ENCODE data around the gene TFB1M.
A peak's percentile ranks its signal among the peaks of the same experiment; 100 is the strongest.
"Not testable (repeated sequence)": the region's sequence is repeated elsewhere in the genome, so short reads cannot be mapped to it uniquely, and the experiment has no call there.

Gene TFB1M

DNA sequence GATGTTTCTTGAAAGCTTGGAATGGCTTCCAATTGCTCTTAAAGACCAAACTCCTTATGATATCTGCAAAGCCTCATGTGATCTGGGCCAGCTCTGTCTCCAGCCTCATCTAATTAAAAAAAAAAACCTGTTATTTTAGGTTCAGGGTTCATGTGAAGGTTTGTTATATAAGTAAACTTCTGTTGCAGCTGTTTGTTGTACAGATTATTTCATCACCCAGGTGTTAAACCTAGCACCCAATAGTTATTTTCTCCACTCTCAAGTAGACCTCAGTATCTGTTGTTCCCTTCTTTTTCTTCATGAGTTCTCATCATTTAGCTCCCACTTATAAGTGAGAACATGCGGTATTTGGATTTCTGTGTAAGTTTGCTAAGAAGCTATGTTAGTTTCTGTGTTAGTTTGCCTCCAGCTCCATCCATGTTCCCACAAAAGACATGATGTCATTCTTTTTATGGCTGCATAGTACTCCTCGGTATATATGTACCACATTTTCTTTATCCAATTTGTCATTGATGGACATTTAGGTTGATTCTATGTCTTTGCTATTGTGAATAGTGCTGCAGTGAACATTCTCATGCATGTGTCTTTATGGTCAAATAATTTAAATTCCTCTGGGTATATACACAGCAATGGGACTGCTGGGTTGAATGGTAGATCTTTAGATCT lies 30.2 kb upstream of the TFB1M start:
- TF ChIP-seq ZNF8 (CRISPR knock-in tag; IDR thresholded peaks at IDR 0.05) (peak; percentile 72), RARB (CRISPR knock-in tag; IDR thresholded peaks at IDR 0.05) (no peak)
- no peak for ATAC-seq

DNA sequence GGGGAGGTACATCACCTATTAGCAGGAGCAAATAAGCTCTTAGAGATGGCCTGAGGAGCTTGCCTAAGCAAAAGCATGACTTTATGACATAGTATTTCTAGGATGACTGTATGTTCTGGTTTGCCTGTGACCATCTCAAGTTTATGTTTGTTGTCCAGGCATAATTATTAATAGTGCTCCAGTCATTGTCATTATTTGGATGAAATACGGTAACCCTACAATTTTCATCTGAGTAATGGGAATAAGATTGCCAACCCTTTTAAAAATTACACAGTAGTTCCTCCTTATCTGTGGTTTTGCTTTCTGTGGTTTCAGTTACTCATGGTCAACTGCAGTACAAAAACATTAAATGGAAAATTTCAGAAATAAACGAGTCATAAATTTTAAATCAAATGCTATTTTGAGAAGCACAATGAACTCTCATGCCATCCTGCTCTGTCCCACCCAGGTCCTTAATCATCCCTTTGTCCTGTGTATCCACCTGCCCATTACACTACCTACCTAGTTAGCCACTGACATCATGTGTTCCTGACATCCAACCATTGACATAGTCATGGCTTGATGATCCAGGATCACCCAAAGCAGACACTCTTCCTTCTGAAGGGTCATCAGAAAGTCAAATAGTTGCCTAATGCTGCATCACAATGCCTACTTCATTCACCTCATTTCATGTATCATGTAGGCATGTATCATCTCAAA lies 27.0 kb upstream of the TFB1M start:
- no peak for ATAC-seq

GRCh38 chr6:155340464-155341129 lies 26.3 kb upstream of the TFB1M start:
- TF ChIP-seq ZNF565 (CRISPR knock-in tag; conservative IDR thresholded peaks at IDR 0.05; ENCODE audit: low read depth) = no peak
- TF ChIP-seq, protein P1, sequence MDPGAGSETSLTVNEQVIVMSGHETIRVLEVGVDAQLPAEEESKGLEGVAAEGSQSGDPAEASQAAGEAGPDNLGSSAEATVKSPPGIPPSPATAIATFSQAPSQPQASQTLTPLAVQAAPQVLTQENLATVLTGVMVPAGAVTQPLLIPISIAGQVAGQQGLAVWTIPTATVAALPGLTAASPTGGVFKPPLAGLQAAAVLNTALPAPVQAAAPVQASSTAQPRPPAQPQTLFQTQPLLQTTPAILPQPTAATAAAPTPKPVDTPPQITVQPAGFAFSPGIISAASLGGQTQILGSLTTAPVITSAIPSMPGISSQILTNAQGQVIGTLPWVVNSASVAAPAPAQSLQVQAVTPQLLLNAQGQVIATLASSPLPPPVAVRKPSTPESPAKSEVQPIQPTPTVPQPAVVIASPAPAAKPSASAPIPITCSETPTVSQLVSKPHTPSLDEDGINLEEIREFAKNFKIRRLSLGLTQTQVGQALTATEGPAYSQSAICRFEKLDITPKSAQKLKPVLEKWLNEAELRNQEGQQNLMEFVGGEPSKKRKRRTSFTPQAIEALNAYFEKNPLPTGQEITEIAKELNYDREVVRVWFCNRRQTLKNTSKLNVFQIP (CRISPR knock-in tag; IDR thresholded peaks at IDR 0.05; ENCODE audit: borderline replicate concordance, low read depth) = no peak
- TF ChIP-seq CREB5 (CRISPR knock-in tag; IDR thresholded peaks at IDR 0.05; ENCODE audit: low read depth) = no peak
- no peak for TF ChIP-seq ZFP3 (CRISPR knock-in tag; IDR thresholded peaks at IDR 0.05)
- TF ChIP-seq GLIS3 (CRISPR knock-in tag; IDR thresholded peaks at IDR 0.05) = no peak
- no peak for TF ChIP-seq ARNTL (CRISPR knock-in tag; IDR thresholded peaks at IDR 0.05; ENCODE audit: borderline replicate concordance, low read depth)
- TF ChIP-seq OSR1 (CRISPR knock-in tag; IDR thresholded peaks at IDR 0.05) = no peak
- no peak for TF ChIP-seq BACH2 (CRISPR knock-in tag; IDR thresholded peaks at IDR 0.05; ENCODE audit: borderline replicate concordance)
- ATAC-seq = no peak

More for the DNA sequence above, 27.0 kb upstream of the TFB1M start:
- no peak for TF ChIP-seq TOX (CRISPR knock-in tag; IDR thresholded peaks at IDR 0.05; ENCODE audit: borderline replicate concordance)

DNA sequence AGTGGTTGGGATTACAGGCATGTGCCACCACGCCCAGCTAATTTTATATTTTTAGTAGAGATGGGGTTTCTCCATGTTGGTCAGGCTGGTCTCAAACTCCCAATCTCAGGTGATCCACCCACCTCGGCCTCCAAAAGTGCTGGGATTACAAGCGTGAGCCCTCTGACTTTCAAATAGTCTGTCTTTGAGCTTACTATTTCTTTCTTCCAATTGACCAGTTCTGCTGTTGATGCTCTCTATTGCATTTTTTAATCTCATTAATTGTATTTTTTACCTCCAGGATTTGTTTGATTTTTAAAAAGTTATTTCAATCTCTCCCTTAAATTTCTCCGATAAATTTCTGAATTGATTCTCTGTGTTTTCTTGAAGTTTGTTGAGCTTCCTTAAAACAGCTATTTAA lies 25.6 kb upstream of the TFB1M start:
- not testable (repeated sequence) for ATAC-seq

- not testable (repeated sequence) for ATAC-seq
Measured at GRCh38 chr6:155338237-155338636, 24.0 kb upstream of the TFB1M start.

- TF ChIP-seq, protein P2, sequence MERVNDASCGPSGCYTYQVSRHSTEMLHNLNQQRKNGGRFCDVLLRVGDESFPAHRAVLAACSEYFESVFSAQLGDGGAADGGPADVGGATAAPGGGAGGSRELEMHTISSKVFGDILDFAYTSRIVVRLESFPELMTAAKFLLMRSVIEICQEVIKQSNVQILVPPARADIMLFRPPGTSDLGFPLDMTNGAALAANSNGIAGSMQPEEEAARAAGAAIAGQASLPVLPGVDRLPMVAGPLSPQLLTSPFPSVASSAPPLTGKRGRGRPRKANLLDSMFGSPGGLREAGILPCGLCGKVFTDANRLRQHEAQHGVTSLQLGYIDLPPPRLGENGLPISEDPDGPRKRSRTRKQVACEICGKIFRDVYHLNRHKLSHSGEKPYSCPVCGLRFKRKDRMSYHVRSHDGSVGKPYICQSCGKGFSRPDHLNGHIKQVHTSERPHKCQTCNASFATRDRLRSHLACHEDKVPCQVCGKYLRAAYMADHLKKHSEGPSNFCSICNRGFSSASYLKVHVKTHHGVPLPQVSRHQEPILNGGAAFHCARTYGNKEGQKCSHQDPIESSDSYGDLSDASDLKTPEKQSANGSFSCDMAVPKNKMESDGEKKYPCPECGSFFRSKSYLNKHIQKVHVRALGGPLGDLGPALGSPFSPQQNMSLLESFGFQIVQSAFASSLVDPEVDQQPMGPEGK (CRISPR knock-in tag; IDR thresholded peaks at IDR 0.05; ENCODE audit: borderline replicate concordance) = no peak
- TF ChIP-seq ISL1 (CRISPR knock-in tag; IDR thresholded peaks at IDR 0.05) (no peak), TCF4 (CRISPR knock-in tag; IDR thresholded peaks at IDR 0.05; ENCODE audit: borderline replicate concordance) (no peak), ZNF8 (CRISPR knock-in tag; IDR thresholded peaks at IDR 0.05) (peak; percentile 91), SNAI2 (CRISPR knock-in tag; IDR thresholded peaks at IDR 0.05) (no peak), ZFP3 (CRISPR knock-in tag; IDR thresholded peaks at IDR 0.05) (no peak), CREB5 (CRISPR knock-in tag; IDR thresholded peaks at IDR 0.05; ENCODE audit: low read depth) (no peak)
- ATAC-seq = no peak
Measured at GRCh38 chr6:155335265-155335664, 21.0 kb upstream of the TFB1M start.

GRCh38 chr6:155334073-155334472 lies 19.8 kb upstream of the TFB1M start:
- ATAC-seq = not testable (repeated sequence)
